ENCODE data around the gene ABL1. TPM values are rescaled to one million over a fixed set of nuclear protein-coding genes. Genes with fewer than 3 reads are reported as not detected.

Gene ABL1
- total RNA-seq, 4 donors from 2014 or later = 60.3 to 97.0 (median 79.8) TPM

DNA sequence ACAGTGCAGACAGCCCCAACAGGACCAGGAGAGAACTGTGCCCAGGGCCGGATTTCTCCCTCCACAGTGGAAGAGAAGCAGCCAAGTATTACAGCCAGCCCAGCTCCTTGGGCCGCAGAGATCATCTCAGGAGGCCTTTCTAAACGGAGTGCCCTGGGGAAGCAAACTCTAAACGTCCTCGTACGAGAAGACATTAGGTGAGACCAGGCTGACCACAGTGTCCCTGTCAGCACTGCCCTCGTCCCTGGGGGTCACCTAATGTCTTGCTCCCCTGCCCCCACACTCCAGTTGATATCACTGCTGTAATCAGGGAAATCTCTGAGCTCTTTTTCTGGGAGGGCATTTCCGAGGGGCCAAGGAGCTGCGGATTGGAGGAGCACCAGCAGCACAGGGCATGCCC lies 55.1 kb downstream of the ABL1 start:
- peaks cover 58% of the 10 kb centered on the region in 2 donors for H3K36me3 ChIP-seq
- DNase-seq = no peak
- H3K4me1 ChIP-seq = no peaks in the 10 kb centered on the region
- no peak overlapping the region for H3K27ac ChIP-seq
- H3K27me3 ChIP-seq = no peaks in the 10 kb centered on the region
- H3K4me3 ChIP-seq (replicated peaks in 1 of 3) = no peak overlapping the region
- H3K9me3 ChIP-seq = no peaks in the 10 kb centered on the region
- WGBS, 2 donors = 81 to 90% methylated on average over 9 of the region's 9 CpGs
- intact Hi-C loops (cut with DNase I) = no loop called here
- no peak for TF ChIP-seq POLR2A (IDR thresholded peaks at IDR 0.05)
- TF ChIP-seq, protein P1, sequence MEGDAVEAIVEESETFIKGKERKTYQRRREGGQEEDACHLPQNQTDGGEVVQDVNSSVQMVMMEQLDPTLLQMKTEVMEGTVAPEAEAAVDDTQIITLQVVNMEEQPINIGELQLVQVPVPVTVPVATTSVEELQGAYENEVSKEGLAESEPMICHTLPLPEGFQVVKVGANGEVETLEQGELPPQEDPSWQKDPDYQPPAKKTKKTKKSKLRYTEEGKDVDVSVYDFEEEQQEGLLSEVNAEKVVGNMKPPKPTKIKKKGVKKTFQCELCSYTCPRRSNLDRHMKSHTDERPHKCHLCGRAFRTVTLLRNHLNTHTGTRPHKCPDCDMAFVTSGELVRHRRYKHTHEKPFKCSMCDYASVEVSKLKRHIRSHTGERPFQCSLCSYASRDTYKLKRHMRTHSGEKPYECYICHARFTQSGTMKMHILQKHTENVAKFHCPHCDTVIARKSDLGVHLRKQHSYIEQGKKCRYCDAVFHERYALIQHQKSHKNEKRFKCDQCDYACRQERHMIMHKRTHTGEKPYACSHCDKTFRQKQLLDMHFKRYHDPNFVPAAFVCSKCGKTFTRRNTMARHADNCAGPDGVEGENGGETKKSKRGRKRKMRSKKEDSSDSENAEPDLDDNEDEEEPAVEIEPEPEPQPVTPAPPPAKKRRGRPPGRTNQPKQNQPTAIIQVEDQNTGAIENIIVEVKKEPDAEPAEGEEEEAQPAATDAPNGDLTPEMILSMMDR (IDR thresholded peaks at IDR 0.05) = no peak

DNA sequence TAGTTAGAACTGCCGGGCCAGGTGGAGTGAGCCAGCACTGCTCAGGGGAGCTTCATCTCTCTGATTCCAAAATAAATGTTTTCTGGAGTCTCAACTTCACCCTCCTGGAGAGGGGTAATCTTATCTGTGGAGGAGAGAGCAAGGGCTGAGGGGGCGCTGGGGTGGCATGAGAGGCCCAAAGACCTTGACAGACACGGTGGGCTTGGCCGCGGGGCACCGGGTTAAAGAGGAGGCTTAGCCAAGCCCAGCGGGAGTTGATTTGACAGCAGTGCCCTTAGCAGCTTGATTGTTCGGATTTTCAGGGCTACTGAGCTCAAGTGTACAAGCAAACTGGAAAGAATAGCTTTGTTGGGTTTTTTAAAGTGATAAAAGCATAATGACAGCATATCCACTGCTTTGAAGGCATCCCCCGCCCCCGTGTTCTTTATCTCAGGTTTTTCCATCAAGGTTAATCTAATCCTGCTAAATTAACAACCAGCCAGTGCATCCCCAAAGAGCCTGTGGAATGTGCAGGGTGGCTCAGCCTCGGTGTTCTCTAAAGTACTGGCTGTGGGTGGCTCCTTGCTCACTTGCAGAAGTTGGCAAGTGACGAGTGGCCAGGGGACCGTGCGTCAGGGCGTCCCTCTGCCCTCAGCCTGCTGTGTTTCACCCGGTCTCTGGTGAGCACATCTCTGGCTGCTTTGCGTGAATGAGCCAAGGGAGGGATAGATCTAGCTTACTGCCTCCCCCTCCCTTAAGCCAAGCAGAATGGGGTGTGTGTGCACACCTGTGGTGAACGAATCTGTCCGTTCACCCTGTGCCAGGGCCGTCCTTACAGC lies 56.0 kb downstream of the ABL1 start:
- intact Hi-C loops (cut with DNase I) = no loop called here
- Histone ChIP-seq H3K4me3 (replicated peaks in 1 of 3) (no peak overlapping the region), H3K36me3 (peaks cover 48 to 49% of the 10 kb centered on the region in 2 donors), H3K27me3 (no peaks in the 10 kb centered on the region), H3K27ac (no peak overlapping the region), H3K4me1 (no peaks in the 10 kb centered on the region), H3K9me3 (no peaks in the 10 kb centered on the region)
- 80 to 85% methylated on average over 19 to 20 of the region's 20 CpGs for WGBS, 2 donors
- TF ChIP-seq, protein P1 (IDR thresholded peaks at IDR 0.05) = no peak
- TF ChIP-seq POLR2A (IDR thresholded peaks at IDR 0.05) = no peak
- no peak for DNase-seq

DNA sequence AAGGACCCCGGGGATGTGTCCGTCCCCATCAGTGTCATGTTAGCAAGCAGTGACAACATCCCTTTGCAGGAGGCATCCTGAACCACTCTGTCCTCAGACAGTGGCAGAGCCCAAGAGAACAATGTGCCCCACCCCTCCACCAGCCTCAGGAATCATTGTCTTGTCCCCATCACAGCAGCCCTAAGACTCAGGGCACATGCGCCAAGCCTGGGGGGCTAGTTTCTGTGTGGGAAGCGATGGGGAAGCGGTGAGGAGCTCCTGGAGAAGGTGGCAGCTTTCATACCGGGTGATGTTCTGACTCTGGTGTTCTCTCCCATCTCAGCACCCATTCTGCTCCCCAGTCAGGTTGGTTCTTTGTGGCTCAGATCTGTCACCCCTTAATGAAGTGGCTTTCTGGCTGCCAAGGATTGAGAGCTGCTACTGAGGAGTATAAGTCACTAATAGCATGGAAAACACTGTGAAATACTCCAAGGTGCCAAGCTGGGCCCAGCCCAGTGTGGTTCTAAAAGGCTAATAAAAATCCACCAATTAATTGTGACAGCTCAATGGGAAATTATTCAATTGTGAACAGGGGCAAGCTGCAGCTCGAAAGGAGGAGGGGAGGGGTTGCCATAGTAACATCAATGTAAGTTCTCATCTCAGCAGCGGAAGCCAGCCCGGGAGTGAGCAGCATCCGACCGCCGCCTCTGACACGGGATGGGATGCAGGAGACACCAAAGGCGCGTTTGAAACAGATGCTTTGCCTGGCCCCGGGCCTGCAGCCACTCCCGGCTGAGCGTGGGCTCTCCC lies 56.8 kb downstream of the ABL1 start:
- no peak for DNase-seq
- intact Hi-C loops (cut with DNase I) = no loop called here
- Histone ChIP-seq H3K27ac (no peak overlapping the region), H3K4me1 (no peaks in the 10 kb centered on the region), H3K27me3 (no peaks in the 10 kb centered on the region), H3K4me3 (replicated peaks in 1 of 3) (no peak overlapping the region), H3K36me3 (peaks cover 41 to 42% of the 10 kb centered on the region in 2 donors), H3K9me3 (no peaks in the 10 kb centered on the region)
- 83 to 88% methylated on average over 14 to 17 of the region's 18 CpGs for WGBS, 2 donors
- TF ChIP-seq, protein P1 (IDR thresholded peaks at IDR 0.05) = no peak
- TF ChIP-seq POLR2A (IDR thresholded peaks at IDR 0.05) = no peak

DNA sequence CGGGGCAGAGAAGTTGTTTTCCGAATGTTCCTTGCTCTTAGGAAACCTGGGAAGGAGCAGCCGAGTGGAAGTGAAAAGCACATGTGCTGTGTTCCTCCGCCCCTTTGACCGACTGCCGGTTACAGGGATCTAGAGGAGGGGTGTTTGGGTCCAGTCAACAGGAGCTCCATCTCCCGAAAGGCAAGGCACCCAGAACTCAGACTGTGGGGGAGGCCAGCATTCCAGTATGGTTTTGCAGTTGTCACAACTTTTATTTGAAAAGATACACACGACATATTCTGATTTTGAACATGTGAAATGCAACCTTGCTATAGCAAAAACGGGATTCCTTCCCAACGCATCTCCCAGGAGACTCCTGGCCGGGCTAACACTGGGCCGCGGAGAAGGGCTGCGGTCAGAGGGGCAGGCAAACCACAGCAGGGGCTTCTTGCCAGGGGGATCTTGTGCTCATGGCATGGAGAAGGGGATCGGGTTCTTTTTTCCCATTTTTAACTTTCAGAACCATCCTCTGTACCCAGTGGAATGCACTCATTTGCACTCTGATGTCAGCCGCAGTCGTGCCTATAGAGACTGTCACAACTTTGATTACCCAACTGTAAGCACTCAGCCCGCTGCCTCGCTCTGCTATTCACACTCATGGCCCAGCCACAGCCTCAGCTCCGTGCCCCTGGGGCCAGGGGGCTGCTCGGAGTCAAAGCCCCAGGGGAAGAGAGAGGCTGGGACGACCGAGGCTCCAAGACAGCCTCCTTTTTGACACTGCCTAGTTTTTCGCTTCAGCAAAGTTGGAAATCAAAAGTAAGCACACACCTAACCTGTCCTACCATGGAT lies 57.6 kb downstream of the ABL1 start:
- no peaks in the 10 kb centered on the region for H3K9me3 ChIP-seq
- DNase-seq = no peak
- 83 to 87% methylated on average over 24 of the region's 24 CpGs for WGBS, 2 donors
- H3K27ac ChIP-seq = no peak overlapping the region
- TF ChIP-seq POLR2A (IDR thresholded peaks at IDR 0.05) = no peak
- TF ChIP-seq, protein P1 (IDR thresholded peaks at IDR 0.05) = no peak
- peaks cover 33 to 34% of the 10 kb centered on the region in 2 donors for H3K36me3 ChIP-seq
- no peaks in the 10 kb centered on the region for H3K4me1 ChIP-seq
- no peaks in the 10 kb centered on the region for H3K27me3 ChIP-seq
- intact Hi-C loops (cut with DNase I) = no loop called here
- H3K4me3 ChIP-seq (replicated peaks in 1 of 3) = no peak overlapping the region
